Stomach (tissue), 4 donors: Measurements from ENCODE around the gene KCNG4.

Experiments used
- POLR2A ChIP-seq, 4 donors: fragments of 450-650 bp; IDR thresholded peaks; one replicate each; pipeline ENCODE4 v1.6.1; 2016; ENCODE audit warnings: antibody characterized with exemption in 4 of 4, control low read depth in 2 of 4, mild to moderate bottlenecking in 1 of 4, moderate library complexity in 1 of 4
- TF ChIP-seq, protein P1 (sequence below), 7 experiments: fragments of 450-650 bp in 4 of 7; fragments of 200-600 bp in 3 of 7; sonication (generic) in 3 of 7; IDR thresholded peaks; one replicate each; pipeline ENCODE4 v1.5.1; 2016 to 2019; ENCODE audit warnings: antibody characterized with exemption in 7 of 7, control low read depth in 2 of 7, mild to moderate bottlenecking in 1 of 7

DNA sequence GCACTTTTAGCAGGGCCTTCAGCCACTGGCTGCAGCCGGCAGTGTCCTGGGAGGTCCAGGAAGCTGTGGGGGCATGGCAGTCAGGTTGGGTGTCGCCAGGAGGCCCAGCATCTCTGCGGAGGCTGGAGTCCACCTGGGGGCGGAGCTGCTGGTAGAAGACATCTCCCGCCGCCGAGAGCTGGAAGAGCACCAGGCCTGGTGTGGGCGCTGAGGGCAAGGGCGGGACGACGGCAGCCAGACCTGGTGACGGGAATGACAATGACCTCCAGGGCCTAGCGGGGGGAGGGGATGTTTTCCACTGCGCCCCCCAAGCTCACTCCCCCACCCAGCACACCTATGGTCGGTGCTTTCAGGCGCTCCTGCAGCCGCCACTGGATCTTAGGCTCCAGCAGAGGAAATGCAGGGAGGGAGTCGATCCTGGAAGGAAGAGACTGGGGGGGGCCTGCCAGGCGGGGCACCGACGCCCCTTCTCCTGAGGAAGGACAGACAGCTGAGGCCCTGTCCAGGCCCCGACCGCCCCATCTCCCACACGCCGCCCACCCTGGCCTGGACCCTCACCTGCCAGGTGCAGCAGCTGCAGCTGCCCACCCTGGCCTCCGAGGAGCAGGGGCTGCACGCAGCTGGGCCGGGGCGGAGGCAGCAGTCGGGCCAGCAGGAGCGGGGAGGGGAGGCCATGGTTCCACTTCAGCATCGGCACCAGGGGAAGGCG, 60.0 kb downstream of the KCNG4 start:
- no peak for TF ChIP-seq POLR2A (IDR thresholded peaks at IDR 0.05)
- TF ChIP-seq, protein P1, sequence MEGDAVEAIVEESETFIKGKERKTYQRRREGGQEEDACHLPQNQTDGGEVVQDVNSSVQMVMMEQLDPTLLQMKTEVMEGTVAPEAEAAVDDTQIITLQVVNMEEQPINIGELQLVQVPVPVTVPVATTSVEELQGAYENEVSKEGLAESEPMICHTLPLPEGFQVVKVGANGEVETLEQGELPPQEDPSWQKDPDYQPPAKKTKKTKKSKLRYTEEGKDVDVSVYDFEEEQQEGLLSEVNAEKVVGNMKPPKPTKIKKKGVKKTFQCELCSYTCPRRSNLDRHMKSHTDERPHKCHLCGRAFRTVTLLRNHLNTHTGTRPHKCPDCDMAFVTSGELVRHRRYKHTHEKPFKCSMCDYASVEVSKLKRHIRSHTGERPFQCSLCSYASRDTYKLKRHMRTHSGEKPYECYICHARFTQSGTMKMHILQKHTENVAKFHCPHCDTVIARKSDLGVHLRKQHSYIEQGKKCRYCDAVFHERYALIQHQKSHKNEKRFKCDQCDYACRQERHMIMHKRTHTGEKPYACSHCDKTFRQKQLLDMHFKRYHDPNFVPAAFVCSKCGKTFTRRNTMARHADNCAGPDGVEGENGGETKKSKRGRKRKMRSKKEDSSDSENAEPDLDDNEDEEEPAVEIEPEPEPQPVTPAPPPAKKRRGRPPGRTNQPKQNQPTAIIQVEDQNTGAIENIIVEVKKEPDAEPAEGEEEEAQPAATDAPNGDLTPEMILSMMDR (IDR thresholded peaks at IDR 0.05) = no peak
